Mesenchymal stem cell (in vitro differentiated cells and primary cell): ENCODE data around the gene RNASE1.

Experiments used
- DNase-seq: peaks from one replicate; pipeline ENCODE4 v3.0.0-alpha.2; 2013
- H2AFZ ChIP-seq: one replicate; pipeline ENCODE4 v1.6.1; 2013; ENCODE audit warnings: low read depth, mild to moderate bottlenecking, control low read depth, inconsistent platforms, low read length, moderate library complexity
- H2AK5ac ChIP-seq: 2 replicates; pipeline ENCODE4 v1.6.1; 2013; ENCODE audit warnings: low read length, moderate library complexity, mild to moderate bottlenecking, inconsistent platforms; ENCODE audit not compliant: severe bottlenecking
- H2BK120ac ChIP-seq: one replicate; pipeline ENCODE4 v1.6.1; 2013; ENCODE audit warnings: low read depth, mild to moderate bottlenecking, inconsistent platforms, low read length, moderate library complexity
- H2BK12ac ChIP-seq, 2 experiments: one replicate each; pipeline ENCODE4 v1.6.1; 2013; ENCODE audit warnings: inconsistent platforms in 2 of 2, low read length in 2 of 2, mild to moderate bottlenecking in 2 of 2, moderate library complexity in 2 of 2, control low read depth in 1 of 2
- H2BK15ac ChIP-seq: one replicate; pipeline ENCODE4 v1.6.1; 2013; ENCODE audit warnings: mild to moderate bottlenecking, low read depth, inconsistent platforms; ENCODE audit not compliant: poor library complexity, severe bottlenecking
- H2BK5ac ChIP-seq: 2 replicates; pipeline ENCODE4 v1.6.1; 2013; ENCODE audit warnings: low read depth, mild to moderate bottlenecking, low read length, control low read depth, inconsistent platforms; ENCODE audit not compliant: poor library complexity, severe bottlenecking
- H3K14ac ChIP-seq, 2 experiments: one replicate each; pipeline ENCODE4 v1.6.1; 2013; ENCODE audit warnings: inconsistent platforms in 2 of 2, low read length in 2 of 2, control low read depth in 1 of 2, mild to moderate bottlenecking in 1 of 2, moderate library complexity in 1 of 2
- H3K18ac ChIP-seq, 2 experiments: one replicate each; pipeline ENCODE4 v1.6.1; 2013; ENCODE audit warnings: inconsistent platforms in 2 of 2, low read length in 2 of 2, control low read depth in 1 of 2, low read depth in 1 of 2, mild to moderate bottlenecking in 1 of 2
- H3K23ac ChIP-seq, 2 experiments: one replicate each; pipeline ENCODE4 v1.6.1; 2013; ENCODE audit warnings: inconsistent platforms in 2 of 2, low read length in 2 of 2, mild to moderate bottlenecking in 2 of 2, moderate library complexity in 2 of 2, control low read depth in 1 of 2
- H3K27ac ChIP-seq: 2 replicates; pipeline ENCODE4 v1.5.1; 2013; ENCODE audit warnings: mild to moderate bottlenecking, moderate library complexity, low read length, control low read depth, inconsistent platforms; ENCODE audit not compliant: poor library complexity, severe bottlenecking
- H3K27me3 ChIP-seq, 2 experiments: 2 replicates each; pipeline versions ENCODE4 v1.6.1 to v1.7.0; 2013; ENCODE audit warnings: low read length in 2 of 2, mild to moderate bottlenecking in 2 of 2, moderate library complexity in 2 of 2, control low read depth in 1 of 2, inconsistent platforms in 1 of 2; ENCODE audit not compliant: control insufficient read depth in 1 of 2, insufficient read depth in 1 of 2
- H3K36me3 ChIP-seq, 2 experiments: 2 replicates each; pipeline versions ENCODE4 v1.6.1 to v1.7.0; 2013; ENCODE audit warnings: low read length in 2 of 2, control low read depth in 1 of 2, inconsistent platforms in 1 of 2, low read depth in 1 of 2, mild to moderate bottlenecking in 1 of 2; ENCODE audit not compliant: insufficient read depth in 2 of 2, control insufficient read depth in 1 of 2
- H3K4ac ChIP-seq, 2 experiments: one replicate each; pipeline ENCODE4 v1.6.1; 2013; ENCODE audit warnings: inconsistent platforms in 2 of 2, low read length in 2 of 2, mild to moderate bottlenecking in 2 of 2, moderate library complexity in 2 of 2, control low read depth in 1 of 2, low read depth in 1 of 2
- H3K4me1 ChIP-seq: 2 replicates; pipeline ENCODE4 v1.6.1; 2013; ENCODE audit warnings: low read depth, low read length, control low read depth; ENCODE audit not compliant: control insufficient read depth, insufficient read depth
- H3K4me2 ChIP-seq: 2 replicates; pipeline ENCODE4 v1.6.1; 2013; ENCODE audit warnings: low read length, mild to moderate bottlenecking, inconsistent platforms; ENCODE audit not compliant: poor library complexity, severe bottlenecking
- H3K4me3 ChIP-seq, 2 experiments: 2 replicates each; pipeline versions ENCODE4 v1.5.1 to v1.7.0; 2013; ENCODE audit warnings: low read length in 2 of 2, mild to moderate bottlenecking in 2 of 2, control low read depth in 1 of 2, low read depth in 1 of 2; ENCODE audit not compliant: insufficient read depth in 1 of 2
- H3K79me1 ChIP-seq: replicated peaks from 2 replicates; pipeline ENCODE4 v1.6.1; 2013; ENCODE audit warnings: mild to moderate bottlenecking, control low read depth, low read length, inconsistent platforms; ENCODE audit not compliant: poor library complexity, severe bottlenecking
- H3K9ac ChIP-seq: 2 replicates; pipeline ENCODE4 v1.7.0; 2013; ENCODE audit warnings: mild to moderate bottlenecking, low read length, moderate library complexity
- H3K9me3 ChIP-seq: 2 replicates; pipeline ENCODE4 v1.7.0; 2013; ENCODE audit warnings: mild to moderate bottlenecking, low read length; ENCODE audit not compliant: control insufficient read depth
- H4K8ac ChIP-seq: one replicate; pipeline ENCODE4 v1.6.1; 2013; ENCODE audit warnings: inconsistent platforms, mild to moderate bottlenecking, low read length, moderate library complexity
- H4K91ac ChIP-seq: one replicate; pipeline ENCODE4 v1.6.1; 2013; ENCODE audit warnings: mild to moderate bottlenecking, low read length, inconsistent platforms
- WGBS: methylation state at CpG from one replicate; pipeline ENCODE4 v1.1.7; 2013; ENCODE audit warnings: mixed read lengths; 5-methylcytosine and 5-hydroxymethylcytosine counted together

The RNASE1 gene

GRCh38 chr14:20791187-20791586 lies 11.5 kb downstream of the RNASE1 start:
- Histone ChIP-seq H2BK5ac (no peak overlapping the region), H4K91ac (no peak overlapping the region), H3K4me2 (no peak overlapping the region), H2BK15ac (no peak overlapping the region), H3K9me3 (no peaks in the 10 kb centered on the region), H3K4me3 (no peak overlapping the region), H3K79me1 (no peaks in the 10 kb centered on the region), H3K27me3 (peaks cover 0 to 4% of the 10 kb centered on the region in 2 experiments), H3K36me3 (no peaks in the 10 kb centered on the region), H2BK12ac (no peak overlapping the region), H3K18ac (no peak overlapping the region), H3K4ac (no peak overlapping the region), H3K14ac (no peak overlapping the region), H3K4me1 (no peaks in the 10 kb centered on the region), H2AFZ (no peak overlapping the region), H3K9ac (no peak overlapping the region), H4K8ac (no peak overlapping the region), H2BK120ac (no peak overlapping the region), H2AK5ac (no peak overlapping the region), H3K23ac (no peak overlapping the region), H3K27ac (no peak overlapping the region)
- DNase-seq, result no peak
- WGBS, result 65% methylated on average over 6 of the region's 7 CpGs

- H4K8ac ChIP-seq, result no peak overlapping the region
- H3K9me3 ChIP-seq, result no peaks in the 10 kb centered on the region
- H2BK120ac ChIP-seq, result no peak overlapping the region
- H2BK12ac ChIP-seq, result no peak overlapping the region
- no peaks in the 10 kb centered on the region for H3K4me1 ChIP-seq
- no peak overlapping the region for H3K18ac ChIP-seq
- H3K14ac ChIP-seq, result no peak overlapping the region
- no peak overlapping the region for H2AFZ ChIP-seq
- H3K79me1 ChIP-seq, result no peaks in the 10 kb centered on the region
- no peak overlapping the region for H3K23ac ChIP-seq
- H3K27me3 ChIP-seq, result peaks cover 0 to 4% of the 10 kb centered on the region in 2 experiments
- H3K9ac ChIP-seq, result no peak overlapping the region
- H2BK5ac ChIP-seq, result no peak overlapping the region
- WGBS, result 74% methylated on average over 13 of the region's 13 CpGs
- H3K4me3 ChIP-seq, result no peak overlapping the region
- H4K91ac ChIP-seq, result no peak overlapping the region
- no peak overlapping the region for H3K4me2 ChIP-seq
- no peak overlapping the region for H3K27ac ChIP-seq
- H2AK5ac ChIP-seq, result no peak overlapping the region
- no peaks in the 10 kb centered on the region for H3K36me3 ChIP-seq
- no peak for DNase-seq
- no peak overlapping the region for H2BK15ac ChIP-seq
- no peak overlapping the region for H3K4ac ChIP-seq
Observed at GRCh38 chr14:20790464-20791116, 12.1 kb downstream of the RNASE1 start.

GRCh38 chr14:20789230-20789813 lies 13.3 kb downstream of the RNASE1 start:
- Histone ChIP-seq H3K4me2 (no peak overlapping the region), H2AK5ac (no peak overlapping the region), H3K9ac (no peak overlapping the region), H2BK15ac (no peak overlapping the region), H4K91ac (no peak overlapping the region), H3K79me1 (no peaks in the 10 kb centered on the region), H2BK12ac (no peak overlapping the region), H3K4me3 (no peak overlapping the region), H2BK5ac (no peak overlapping the region), H3K27ac (no peak overlapping the region), H3K23ac (no peak overlapping the region), H3K14ac (no peak overlapping the region), H3K36me3 (no peaks in the 10 kb centered on the region), H3K4me1 (no peaks in the 10 kb centered on the region), H3K18ac (no peak overlapping the region), H3K4ac (no peak overlapping the region), H2BK120ac (no peak overlapping the region), H3K9me3 (no peaks in the 10 kb centered on the region), H4K8ac (no peak overlapping the region), H3K27me3 (peaks cover 0 to 4% of the 10 kb centered on the region in 2 experiments), H2AFZ (no peak overlapping the region)
- WGBS, result no CpG with 5 or more reads among the region's 3 CpGs
- no peak for DNase-seq

GRCh38 chr14:20787025-20787424 lies 15.6 kb downstream of the RNASE1 start:
- Histone ChIP-seq H3K36me3 (no peaks in the 10 kb centered on the region), H2BK12ac (no peak overlapping the region), H3K4me3 (no peak overlapping the region), H2BK120ac (no peak overlapping the region), H3K4me2 (no peak overlapping the region), H3K18ac (no peak overlapping the region), H4K91ac (no peak overlapping the region), H3K27me3 (peaks cover 0 to 14% of the 10 kb centered on the region in 2 experiments), H3K79me1 (no peaks in the 10 kb centered on the region), H2AK5ac (no peak overlapping the region), H4K8ac (no peak overlapping the region), H3K4me1 (no peaks in the 10 kb centered on the region), H2AFZ (no peak overlapping the region), H3K4ac (no peak overlapping the region), H2BK5ac (no peak overlapping the region), H2BK15ac (no peak overlapping the region), H3K14ac (no peak overlapping the region), H3K23ac (no peak overlapping the region), H3K9me3 (no peaks in the 10 kb centered on the region), H3K27ac (no peak overlapping the region), H3K9ac (no peak overlapping the region)
- no peak for DNase-seq
- WGBS, result no CpG with 5 or more reads among the region's 4 CpGs
